GM18909 (cell line): ENCODE measurements around the gene CCDC192.

Experiments used
- ATAC-seq: cut with Tn5 transposase; IDR thresholded peaks from one replicate; pipeline ENCODE4 v1.9.1; 2021; ENCODE audit warnings: mild to moderate bottlenecking; ENCODE audit not compliant: unreplicated experiment, poor library complexity

CCDC192 gene

GRCh38 chr5:127910307-127910956 is 207.2 kb downstream of the CCDC192 start:
- no peak for ATAC-seq

GRCh38 chr5:127911619-127912018 is 208.4 kb downstream of the CCDC192 start:
- no peak for ATAC-seq

GRCh38 chr5:127912411-127912810 is 209.2 kb downstream of the CCDC192 start:
- no peak for ATAC-seq

- no peak for ATAC-seq
Observed at GRCh38 chr5:127916885-127917573, 213.8 kb downstream of the CCDC192 start.

- no peak for ATAC-seq
Observed at GRCh38 chr5:127919006-127919796, 216.0 kb downstream of the CCDC192 start.

- ATAC-seq: no peak
Observed at GRCh38 chr5:127919818-127920217, 216.6 kb downstream of the CCDC192 start.

- no peak for ATAC-seq
Observed at GRCh38 chr5:127920936-127921335, 217.7 kb downstream of the CCDC192 start.

DNA sequence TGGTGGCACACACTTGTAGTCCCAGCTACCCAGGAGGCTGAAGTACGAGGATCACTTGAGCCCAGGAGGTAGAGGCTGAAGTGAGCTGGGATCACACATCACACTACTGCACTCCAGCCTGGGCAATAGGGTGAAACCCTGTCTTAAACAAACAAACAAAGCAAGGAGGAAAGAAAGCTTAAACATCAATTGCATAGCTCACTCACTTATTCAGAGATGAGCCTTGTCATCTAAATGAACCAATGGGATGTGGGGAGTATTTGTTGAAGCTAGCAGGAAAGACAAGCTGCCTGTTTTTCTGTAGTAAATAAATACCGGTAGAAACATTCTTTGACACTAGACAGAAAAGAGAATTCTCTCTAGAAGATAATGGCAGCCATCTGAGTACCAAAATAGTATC is 219.4 kb downstream of the CCDC192 start:
- ATAC-seq: no peak

- ATAC-seq: no peak
Observed at GRCh38 chr5:127923804-127924570, 220.8 kb downstream of the CCDC192 start.

GRCh38 chr5:127924606-127925005 is 221.4 kb downstream of the CCDC192 start:
- ATAC-seq: no peak

DNA sequence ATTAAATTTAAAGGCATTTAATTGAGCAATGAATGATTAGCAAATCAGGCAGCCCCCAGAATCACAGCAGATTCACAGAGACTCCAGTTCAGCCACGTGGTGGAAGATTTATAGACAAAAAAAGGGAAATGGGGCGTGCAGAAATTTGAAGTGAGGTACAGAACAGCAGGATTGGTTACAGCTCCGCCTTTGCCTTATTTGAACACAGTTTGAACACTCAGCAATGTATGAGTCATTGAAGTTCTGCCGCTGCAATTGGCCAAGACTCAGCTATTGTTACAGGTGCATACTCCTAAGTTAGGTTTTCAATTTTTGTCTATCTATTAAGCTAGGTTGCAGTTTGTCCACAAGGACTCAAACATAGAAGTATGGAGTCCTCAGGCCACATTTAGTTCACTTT is 222.7 kb downstream of the CCDC192 start:
- ATAC-seq: no peak

GRCh38 chr5:127926974-127927373 is 223.8 kb downstream of the CCDC192 start:
- ATAC-seq: no peak

- ATAC-seq: no peak
Observed at GRCh38 chr5:127928053-127928452, 224.9 kb downstream of the CCDC192 start.

GRCh38 chr5:127930311-127930710 is 227.1 kb downstream of the CCDC192 start:
- no peak for ATAC-seq

DNA sequence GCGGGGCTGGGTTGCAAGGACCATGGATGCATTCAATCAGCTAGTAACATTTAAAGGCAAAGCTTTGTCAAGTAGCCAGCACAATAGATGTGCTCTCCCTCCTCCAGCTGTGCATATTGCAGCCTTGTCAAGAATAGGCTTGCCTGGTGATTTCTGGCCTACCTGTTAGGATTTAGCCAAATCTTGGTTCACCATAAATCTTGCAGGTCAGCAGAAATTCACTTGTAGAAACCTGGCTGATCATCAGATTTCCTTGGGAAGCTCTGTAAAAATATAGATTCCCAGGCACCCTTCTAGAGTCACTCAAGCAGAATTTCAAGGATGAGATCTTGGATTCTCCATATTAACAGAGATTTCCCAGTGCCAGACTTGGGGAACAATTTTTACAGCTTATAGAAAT is 228.2 kb downstream of the CCDC192 start:
- ATAC-seq: no peak

GRCh38 chr5:127933348-127933747 is 230.2 kb downstream of the CCDC192 start:
- no peak for ATAC-seq

GRCh38 chr5:127934791-127935256 is 231.6 kb downstream of the CCDC192 start:
- no peak for ATAC-seq

GRCh38 chr5:127935398-127935797 is 232.2 kb downstream of the CCDC192 start:
- ATAC-seq: no peak

GRCh38 chr5:127936439-127936972 is 233.3 kb downstream of the CCDC192 start:
- ATAC-seq: peak; percentile 55

DNA sequence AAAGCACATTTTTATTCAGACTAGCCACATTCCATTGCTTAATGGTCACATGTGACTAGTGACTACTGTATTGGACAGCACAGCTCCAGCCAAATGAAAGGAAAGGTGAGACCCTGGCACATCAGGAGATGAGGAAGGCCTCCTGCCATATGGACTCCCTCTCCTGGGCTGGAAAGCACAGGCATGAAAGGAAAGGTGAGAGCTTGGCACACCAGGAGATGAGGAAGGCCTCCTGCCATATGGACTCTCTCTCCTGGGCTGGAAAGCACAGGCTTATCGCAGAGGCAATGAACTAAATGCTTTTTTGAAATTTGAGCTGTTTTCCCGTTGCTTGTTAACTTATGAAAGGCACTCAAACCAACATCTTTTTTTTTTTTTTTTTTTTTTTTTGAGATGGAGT is 235.6 kb downstream of the CCDC192 start:
- ATAC-seq: no peak
